Measurements from ENCODE around the gene MORC1.

MORC1 gene

GRCh38 chr3:109047366-109047765 lies 70.6 kb downstream of the MORC1 start:
- H3K27me3 ChIP-seq (ENCODE audit: insufficient read depth, low read depth, severe bottlenecking): no peaks in the 10 kb centered on the region
- no peak for TF ChIP-seq CTCF (IDR thresholded peaks at IDR 0.05; ENCODE audit: low read depth, low read length)
- no peak overlapping the region for H3K4me3 ChIP-seq (ENCODE audit: low read depth, low read length)
- no peak overlapping the region for H3K27ac ChIP-seq
- H3K36me3 ChIP-seq: no peaks in the 10 kb centered on the region
- no peaks in the 10 kb centered on the region for H3K9me3 ChIP-seq (ENCODE audit: severe bottlenecking)
- DNase-seq: no peak

DNA sequence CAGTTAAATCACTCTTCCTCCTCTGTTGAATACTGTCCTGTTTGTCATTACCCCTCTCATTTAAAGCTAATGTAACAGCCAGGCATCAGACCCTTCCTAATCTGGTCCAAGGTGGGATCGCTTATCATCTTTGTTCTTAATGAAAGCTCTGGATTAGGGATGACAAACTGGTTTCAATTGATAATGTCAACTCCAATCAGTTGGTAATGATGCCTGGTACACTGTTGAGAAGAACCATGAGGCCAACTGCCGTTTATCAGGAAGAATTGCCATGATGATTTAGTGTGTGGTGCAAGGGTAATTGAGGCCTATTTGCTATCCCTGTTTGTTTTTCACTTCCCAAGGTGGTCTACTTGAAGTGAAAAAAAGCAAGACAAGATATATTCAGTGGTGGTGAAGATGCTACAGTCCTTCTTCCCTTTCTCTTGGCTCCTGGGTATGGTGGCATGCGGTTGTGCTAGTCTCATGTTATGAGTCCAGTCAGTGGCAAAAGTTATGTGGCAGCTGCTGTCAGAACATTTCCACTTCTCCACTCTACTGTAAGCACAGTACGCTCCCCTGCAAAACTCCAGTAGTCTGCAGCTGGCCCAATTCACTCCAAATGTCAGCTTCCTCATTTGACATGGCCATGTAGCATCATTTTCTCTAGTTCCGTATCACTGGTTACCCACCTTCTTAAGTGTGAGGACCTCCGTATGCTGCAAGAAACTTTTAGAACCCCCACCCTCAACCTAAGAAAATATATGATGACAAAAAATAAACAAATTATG lies 72.5 kb downstream of the MORC1 start:
- H3K9me3 ChIP-seq (ENCODE audit: severe bottlenecking): no peaks in the 10 kb centered on the region
- no peak for TF ChIP-seq CTCF (IDR thresholded peaks at IDR 0.05; ENCODE audit: low read depth, low read length)
- no peaks in the 10 kb centered on the region for H3K27me3 ChIP-seq (ENCODE audit: insufficient read depth, low read depth, severe bottlenecking)
- no peak overlapping the region for H3K4me3 ChIP-seq (ENCODE audit: low read depth, low read length)
- no peak overlapping the region for H3K27ac ChIP-seq
- no peaks in the 10 kb centered on the region for H3K36me3 ChIP-seq
- DNase-seq: no peak

GRCh38 chr3:109035082-109035481 lies 82.9 kb downstream of the MORC1 start:
- Histone ChIP-seq H3K36me3 (no peaks in the 10 kb centered on the region), H3K27me3 (ENCODE audit: insufficient read depth, low read depth, severe bottlenecking) (no peaks in the 10 kb centered on the region), H3K27ac (no peak overlapping the region), H3K4me3 (ENCODE audit: low read depth, low read length) (no peak overlapping the region), H3K9me3 (ENCODE audit: severe bottlenecking) (peaks cover 2% of the 10 kb centered on the region)
- TF ChIP-seq CTCF (IDR thresholded peaks at IDR 0.05; ENCODE audit: low read depth, low read length): no peak
- DNase-seq: no peak

- H3K4me3 ChIP-seq (ENCODE audit: low read depth, low read length): no peak overlapping the region
- H3K36me3 ChIP-seq: no peaks in the 10 kb centered on the region
These were observed 84.8 kb downstream of the MORC1 start for GRCh38 chr3:109033000-109033660.

DNA sequence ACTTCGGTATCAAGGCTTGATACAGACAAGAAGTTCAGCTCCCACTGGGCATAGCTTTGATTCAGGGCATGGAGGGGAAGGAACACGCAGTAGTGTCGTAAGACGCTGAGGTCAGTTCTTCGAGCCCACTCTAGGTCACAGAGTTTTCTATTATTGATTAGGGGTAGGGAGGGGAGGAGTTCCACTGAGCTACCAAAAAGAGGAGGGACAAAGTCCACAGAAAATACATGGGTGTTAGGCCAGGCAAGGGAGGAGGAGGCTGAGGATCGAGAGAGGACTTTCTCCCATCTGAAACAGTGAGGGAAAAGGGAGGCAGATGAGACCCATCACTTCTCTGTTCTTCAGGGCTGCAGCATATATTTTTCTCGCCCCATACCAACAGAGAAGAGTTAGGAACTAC lies 89.2 kb downstream of the MORC1 start:
- no peaks in the 10 kb centered on the region for H3K9me3 ChIP-seq (ENCODE audit: severe bottlenecking)

More at GRCh38 chr3:109033000-109033660, 84.8 kb downstream of the MORC1 start:
- Histone ChIP-seq H3K27me3 (ENCODE audit: insufficient read depth, low read depth, severe bottlenecking) (no peaks in the 10 kb centered on the region), H3K9me3 (ENCODE audit: severe bottlenecking) (peaks cover 2% of the 10 kb centered on the region), H3K27ac (no peak overlapping the region)
- DNase-seq: no peak
- TF ChIP-seq CTCF (IDR thresholded peaks at IDR 0.05; ENCODE audit: low read depth, low read length): no peak

More for the DNA sequence above, 89.2 kb downstream of the MORC1 start:
- DNase-seq: no peak
- TF ChIP-seq CTCF (IDR thresholded peaks at IDR 0.05; ENCODE audit: low read depth, low read length): no peak
- Histone ChIP-seq H3K4me3 (ENCODE audit: low read depth, low read length) (no peak overlapping the region), H3K27ac (no peak overlapping the region), H3K27me3 (ENCODE audit: insufficient read depth, low read depth, severe bottlenecking) (no peaks in the 10 kb centered on the region), H3K36me3 (no peaks in the 10 kb centered on the region)

Measured in WERI-Rb-1 (cell line).